Activated CD8-positive, alpha-beta memory T cell treated with anti-CD3 and anti-CD28 coated beads, Interleukin-2, amount 50 U/mL, for 48 hours (primary cell): ENCODE data around the gene LCMT1.

Experiments
- DNase-seq: peaks from one replicate; pipeline ENCODE4 v3.0.0-alpha.2; 2020

Gene LCMT1

GRCh38 chr16:25199457-25199856, 87.9 kb downstream of the LCMT1 start:
- DNase-seq: no peak

GRCh38 chr16:25210758-25211157, 99.2 kb downstream of the LCMT1 start:
- DNase-seq: no peak

GRCh38 chr16:25212636-25213035, 101.1 kb downstream of the LCMT1 start:
- DNase-seq: no peak

- DNase-seq: no peak
Observed at GRCh38 chr16:25213709-25214397, 102.3 kb downstream of the LCMT1 start.

- no peak for DNase-seq
Observed at GRCh38 chr16:25217112-25217511, 105.6 kb downstream of the LCMT1 start.

- DNase-seq: no peak
Observed at GRCh38 chr16:25217921-25218320, 106.4 kb downstream of the LCMT1 start.

GRCh38 chr16:25219070-25219737, 107.7 kb downstream of the LCMT1 start:
- DNase-seq: no peak

GRCh38 chr16:25222959-25223358, 111.4 kb downstream of the LCMT1 start:
- no peak for DNase-seq

GRCh38 chr16:25223964-25224363, 112.4 kb downstream of the LCMT1 start:
- DNase-seq: no peak

- DNase-seq: no peak
Observed at GRCh38 chr16:25224731-25225319, 113.3 kb downstream of the LCMT1 start.
